Spleen (tissue), 11 donors: ENCODE results near the gene PTGDR. TPM values are rescaled to one million over a fixed set of nuclear protein-coding genes. Genes with fewer than 3 reads are reported as not detected.

Experiments
- DNase-seq: peaks from one replicate; pipeline ENCODE4 v3.0.0-alpha.2; 2020
- H3K27ac ChIP-seq, 8 donors: fragments of 200-600 bp; sonication (generic) in 7 of 8; 1 replicate in 4 of 8; 2 replicates in 4 of 8; pipeline versions ENCODE4 v1.5.0 to v1.8.0; 2016 to 2021; ENCODE audit warnings: inconsistent platforms in 4 of 8, mild to moderate bottlenecking in 4 of 8, moderate library complexity in 1 of 8
- H3K27me3 ChIP-seq, 7 donors: fragments of 200-600 bp; sonication (generic) in 6 of 7; replicated peaks in 1 of 7; 1 replicate in 4 of 7; 2 replicates in 3 of 7; pipeline versions ENCODE4 v1.5.0 to v1.8.0; 2016 to 2021; ENCODE audit warnings: inconsistent platforms in 3 of 7, mild to moderate bottlenecking in 1 of 7
- H3K36me3 ChIP-seq, 6 donors: fragments of 200-600 bp; sonication (generic) in 5 of 6; 1 replicate in 4 of 6; 2 replicates in 2 of 6; pipeline versions ENCODE4 v1.5.0 to v1.8.0; 2016 to 2021; ENCODE audit warnings: inconsistent platforms in 2 of 6
- H3K4me1 ChIP-seq, 6 donors: fragments of 200-600 bp; sonication (generic) in 5 of 6; 1 replicate in 3 of 6; 2 replicates in 3 of 6; pipeline versions ENCODE4 v1.5.0 to v1.8.0; 2016 to 2021; ENCODE audit warnings: inconsistent platforms in 3 of 6
- H3K4me3 ChIP-seq, 8 donors: fragments of 200-600 bp; sonication (generic) in 7 of 8; 1 replicate in 4 of 8; 2 replicates in 4 of 8; pipeline versions ENCODE4 v1.5.0 to v1.8.0; 2016 to 2021; ENCODE audit warnings: inconsistent platforms in 4 of 8, mild to moderate bottlenecking in 4 of 8, moderate library complexity in 2 of 8
- H3K9me3 ChIP-seq, 8 donors: fragments of 200-600 bp; sonication (generic) in 7 of 8; 1 replicate in 4 of 8; 2 replicates in 4 of 8; pipeline versions ENCODE4 v1.5.0 to v1.8.0; 2016 to 2021; ENCODE audit warnings: inconsistent platforms in 4 of 8
- POLR2A ChIP-seq, 3 donors: fragments of 450-650 bp; IDR thresholded peaks; one replicate each; pipeline ENCODE4 v1.5.1; 2017; ENCODE audit warnings: antibody characterized with exemption in 3 of 3, mild to moderate bottlenecking in 1 of 3
- POLR2AphosphoS5 ChIP-seq, 3 donors: sonication (generic); formaldehyde crosslinking; IDR thresholded peaks; one replicate each; pipeline ENCODE4 v1.5.1; 2017; ENCODE audit warnings: antibody characterized with exemption in 3 of 3
- WGBS, 5 donors: extraction: QIAGEN DNeasy Blood & Tissue Kit in 3 of 5; methylation state at CpG; one replicate each; pipeline versions ENCODE4 v1.1.5 to v1.1.7; 2013 to 2018; 5-methylcytosine and 5-hydroxymethylcytosine counted together
- intact Hi-C: fragments of 100-400 bp; cut with DNase I; formaldehyde crosslinking; loops from one replicate; pipeline ENCODE4 v1.15.0; 2023; ENCODE audit warnings: low total_unique reads
- polyA plus RNA-seq, 3 donors: library from polyadenylated mRNA; stranded (reverse); fragments of 200-250 nt; gene quantifications; one replicate each; pipeline ENCODE4 v1.2.1, GENCODE V29; 2013
- total RNA-seq, 7 donors: library from RNA; depleted of rRNA in 3 of 7; stranded (reverse); fragments of >200 nt in 3 of 7; fragmentation: NEBNext Ultra II Directional in 4 of 7; extraction: Animal tissue kit (Norgen Biotek cat#: 25700) in 4 of 7; gene quantifications; one replicate each; pipeline versions ENCODE4 v1.1.0 to v1.2.1, GENCODE V29; 2016 to 2021
- TF ChIP-seq, protein P1 (sequence below), 11 experiments: fragments of 200-600 bp in 7 of 11; fragments of 450-650 bp in 4 of 11; sonication (generic) in 4 of 11; IDR thresholded peaks in 8 of 11; conservative IDR thresholded peaks in 3 of 11; 1 replicate in 7 of 11; 2 replicates in 4 of 11; pipeline versions ENCODE4 v1.4.0 to v1.8.0; 2016 to 2021; ENCODE audit warnings: antibody characterized with exemption in 11 of 11, inconsistent platforms in 4 of 11, mild to moderate bottlenecking in 1 of 11
- donor health status: healthy with polysubstance abuse.
- donor health status: DM: no; HTN: no; CAD: no; lungs with moderate emphysema.
- donor health status: DM: no; HTN: no; CAD: no.
- donor health status: Bipolar disorder and iron deficiency.
- donor health status: healthy.
- donor health status: DM: no; HTN: no; CAD: no.
- donor health status: DM: yes; HTN: yes; CAD: no.

Gene PTGDR
- total and polyA plus RNA-seq, 10 donors: 0.67 to 20.5 (median 10.6) TPM

DNA sequence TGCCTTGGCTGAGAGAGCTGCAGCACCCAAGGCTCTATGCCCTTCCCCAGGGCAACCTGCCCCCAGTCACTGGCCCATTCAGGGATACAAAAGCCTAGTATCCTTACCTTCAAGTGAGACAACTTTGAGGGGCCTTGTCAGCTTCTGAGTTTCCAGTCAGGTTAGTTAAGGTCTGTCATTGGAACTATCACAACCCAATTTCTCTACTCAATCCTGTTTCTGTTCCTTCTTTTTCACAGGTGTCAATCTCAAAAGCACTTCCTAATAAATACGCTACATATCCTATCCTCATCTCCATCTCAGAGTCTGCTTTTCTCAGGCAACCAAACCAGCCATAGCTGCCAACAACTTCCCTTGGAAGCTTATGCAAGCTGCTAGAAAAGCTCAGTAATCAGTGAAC lies 4.9 kb upstream of the PTGDR start:
- H3K27me3 ChIP-seq: peaks cover 0 to 17% (median 10%) of the 10 kb centered on the region in 7 donors
- peak overlapping the region in 1 of 8 donors; percentile 17 for H3K27ac ChIP-seq
- H3K36me3 ChIP-seq: no peaks in the 10 kb centered on the region
- no peak for DNase-seq
- no peaks in the 10 kb centered on the region for H3K9me3 ChIP-seq
- WGBS, 5 donors: 64 to 72% (median 68%) methylated on average over 1 of the region's 1 CpG
- H3K4me1 ChIP-seq: peaks cover 5 to 66% (median 28%) of the 10 kb centered on the region in 6 donors
- TF ChIP-seq POLR2AphosphoS5 (IDR thresholded peaks at IDR 0.05) (no peak), POLR2A (IDR thresholded peaks at IDR 0.05) (no peak)
- TF ChIP-seq, protein P1, sequence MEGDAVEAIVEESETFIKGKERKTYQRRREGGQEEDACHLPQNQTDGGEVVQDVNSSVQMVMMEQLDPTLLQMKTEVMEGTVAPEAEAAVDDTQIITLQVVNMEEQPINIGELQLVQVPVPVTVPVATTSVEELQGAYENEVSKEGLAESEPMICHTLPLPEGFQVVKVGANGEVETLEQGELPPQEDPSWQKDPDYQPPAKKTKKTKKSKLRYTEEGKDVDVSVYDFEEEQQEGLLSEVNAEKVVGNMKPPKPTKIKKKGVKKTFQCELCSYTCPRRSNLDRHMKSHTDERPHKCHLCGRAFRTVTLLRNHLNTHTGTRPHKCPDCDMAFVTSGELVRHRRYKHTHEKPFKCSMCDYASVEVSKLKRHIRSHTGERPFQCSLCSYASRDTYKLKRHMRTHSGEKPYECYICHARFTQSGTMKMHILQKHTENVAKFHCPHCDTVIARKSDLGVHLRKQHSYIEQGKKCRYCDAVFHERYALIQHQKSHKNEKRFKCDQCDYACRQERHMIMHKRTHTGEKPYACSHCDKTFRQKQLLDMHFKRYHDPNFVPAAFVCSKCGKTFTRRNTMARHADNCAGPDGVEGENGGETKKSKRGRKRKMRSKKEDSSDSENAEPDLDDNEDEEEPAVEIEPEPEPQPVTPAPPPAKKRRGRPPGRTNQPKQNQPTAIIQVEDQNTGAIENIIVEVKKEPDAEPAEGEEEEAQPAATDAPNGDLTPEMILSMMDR (IDR thresholded peaks at IDR 0.05 in 8 of 11, conservative IDR thresholded peaks at IDR 0.05 in 3 of 11): no peak
- no peak overlapping the region for H3K4me3 ChIP-seq
- intact Hi-C loops: no loop called here

- TF ChIP-seq POLR2AphosphoS5 (IDR thresholded peaks at IDR 0.05) (no peak), POLR2A (IDR thresholded peaks at IDR 0.05) (no peak)
- TF ChIP-seq, protein P1 (IDR thresholded peaks at IDR 0.05 in 8 of 11, conservative IDR thresholded peaks at IDR 0.05 in 3 of 11): no peak
- Histone ChIP-seq H3K36me3 (no peaks in the 10 kb centered on the region), H3K27me3 (peaks cover 0 to 23% (median 15%) of the 10 kb centered on the region in 7 donors), H3K4me3 (no peak overlapping the region), H3K4me1 (peaks cover 11 to 72% (median 34%) of the 10 kb centered on the region in 6 donors), H3K9me3 (no peaks in the 10 kb centered on the region), H3K27ac (no peak overlapping the region)
- DNase-seq: no peak
- intact Hi-C loops: no loop called here
Measured at GRCh38 chr14:52263190-52263589, 4.3 kb upstream of the PTGDR start.

GRCh38 chr14:52265253-52265652 lies 2.2 kb upstream of the PTGDR start:
- TF ChIP-seq POLR2AphosphoS5 (IDR thresholded peaks at IDR 0.05): no peak
- H3K9me3 ChIP-seq: no peaks in the 10 kb centered on the region

GRCh38 chr14:52266179-52266578 lies 1.3 kb upstream of the PTGDR start:
- H3K4me1 ChIP-seq: peaks cover 17 to 73% (median 39%) of the 10 kb centered on the region in 6 donors
- intact Hi-C loops: no loop called here
- no peaks in the 10 kb centered on the region for H3K36me3 ChIP-seq
- WGBS, 5 donors: 62 to 88% (median 76%) methylated on average over 3 of the region's 3 CpGs
- no peak overlapping the region for H3K4me3 ChIP-seq
- peak overlapping the region in 4 of 8 donors; percentile 36 to 85 (median 68) for H3K27ac ChIP-seq
- H3K27me3 ChIP-seq: peaks cover 0 to 46% (median 27%) of the 10 kb centered on the region in 7 donors
- H3K9me3 ChIP-seq: no peaks in the 10 kb centered on the region
- TF ChIP-seq POLR2A (IDR thresholded peaks at IDR 0.05) (no peak), POLR2AphosphoS5 (IDR thresholded peaks at IDR 0.05) (no peak)
- TF ChIP-seq, protein P1 (IDR thresholded peaks at IDR 0.05 in 8 of 11, conservative IDR thresholded peaks at IDR 0.05 in 3 of 11): no peak
- DNase-seq: no peak

More at GRCh38 chr14:52265253-52265652, 2.2 kb upstream of the PTGDR start:
- DNase-seq: no peak
- intact Hi-C loops: no loop called here
- no peaks in the 10 kb centered on the region for H3K36me3 ChIP-seq
- peak overlapping the region in 4 of 8 donors; percentile 36 to 85 (median 68) for H3K27ac ChIP-seq
- peaks cover 17 to 73% (median 39%) of the 10 kb centered on the region in 6 donors for H3K4me1 ChIP-seq
- H3K27me3 ChIP-seq: peaks cover 0 to 43% (median 27%) of the 10 kb centered on the region in 7 donors
- 9 to 27% (median 13%) methylated on average over 5 of the region's 5 CpGs for WGBS, 5 donors
- no peak overlapping the region for H3K4me3 ChIP-seq
